ENCODE data around the gene RNF144A.

RNF144A gene

GRCh38 chr2:7044253-7045250, 127.3 kb downstream of the RNF144A start:
- DNase-seq (ENCODE audit: low read depth): no peak

GRCh38 chr2:7045601-7046590, 128.7 kb downstream of the RNF144A start:
- no peak for DNase-seq (ENCODE audit: low read depth)

DNA sequence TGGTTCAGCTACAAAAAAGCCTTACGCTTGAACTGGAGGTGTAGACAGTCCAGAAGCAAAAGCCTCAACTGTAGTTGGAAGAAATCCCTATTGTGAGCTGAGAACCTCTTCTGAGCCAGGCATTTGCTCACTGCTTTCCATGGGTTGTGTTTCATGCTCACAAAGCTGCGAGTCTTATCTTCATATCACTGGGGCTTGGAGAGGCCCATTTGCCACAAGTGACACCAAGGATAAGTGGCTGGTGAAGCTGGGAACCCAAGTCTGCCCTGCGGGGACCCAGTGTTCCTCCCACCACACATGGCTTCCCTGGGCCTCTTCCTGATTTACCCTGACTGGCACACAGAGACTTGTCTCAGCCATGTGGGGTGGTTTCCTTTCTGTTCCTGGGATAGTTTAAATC, 130.4 kb downstream of the RNF144A start:
- DNase-seq (ENCODE audit: low read depth): no peak

- no peak for DNase-seq (ENCODE audit: low read depth)
These were observed 131.6 kb downstream of the RNF144A start for GRCh38 chr2:7048762-7049294.

DNA sequence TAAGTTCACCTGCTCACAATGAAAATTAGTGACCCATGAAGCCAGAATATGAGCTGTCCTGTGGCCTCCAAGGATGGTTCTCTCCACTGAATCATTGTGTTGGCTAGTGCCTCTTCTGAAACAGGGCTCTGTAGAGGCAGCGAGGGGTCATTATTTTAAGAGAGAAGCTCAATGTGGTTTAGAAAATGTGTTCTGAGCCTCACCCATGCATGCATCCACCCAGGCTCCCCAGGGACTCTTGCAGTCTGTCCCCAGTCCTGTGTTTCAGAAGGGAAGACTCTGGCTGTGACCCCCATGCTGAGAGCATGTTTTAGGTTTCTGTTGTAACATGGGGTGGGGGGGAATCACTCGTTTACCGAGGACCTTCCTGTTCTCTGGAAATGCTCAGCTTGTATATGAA, 135.2 kb downstream of the RNF144A start:
- no peak for DNase-seq (ENCODE audit: low read depth)

DNA sequence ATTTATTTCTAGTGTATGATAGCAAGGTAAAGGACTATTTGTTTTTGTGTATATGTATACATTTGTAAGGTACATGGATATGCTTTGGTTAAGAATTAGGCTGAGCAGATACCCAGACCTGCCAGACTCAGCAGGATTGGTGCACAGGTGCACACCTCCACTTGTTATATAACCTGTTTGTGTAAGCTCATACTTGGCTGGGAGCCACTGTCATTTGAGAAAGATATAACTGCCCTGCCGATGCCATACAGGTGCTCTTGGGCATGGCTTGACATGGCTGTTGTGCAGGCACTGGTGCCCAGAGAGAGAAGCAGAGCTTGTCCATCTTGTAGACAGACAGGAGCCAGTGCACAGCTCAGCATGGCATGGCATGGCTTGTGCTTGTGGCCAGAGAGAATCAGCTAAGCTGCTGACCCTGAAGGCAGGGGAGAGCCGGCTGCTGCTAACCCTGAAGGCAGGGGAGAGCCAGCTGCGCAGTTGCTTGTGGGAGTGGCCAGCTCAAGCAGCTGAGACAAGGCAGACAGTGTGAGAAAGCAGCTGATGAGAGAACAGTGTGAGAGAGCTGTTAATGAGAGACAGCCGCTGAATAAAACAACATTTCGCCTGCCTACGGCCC, 136.5 kb downstream of the RNF144A start:
- no peak for DNase-seq (ENCODE audit: low read depth)

DNA sequence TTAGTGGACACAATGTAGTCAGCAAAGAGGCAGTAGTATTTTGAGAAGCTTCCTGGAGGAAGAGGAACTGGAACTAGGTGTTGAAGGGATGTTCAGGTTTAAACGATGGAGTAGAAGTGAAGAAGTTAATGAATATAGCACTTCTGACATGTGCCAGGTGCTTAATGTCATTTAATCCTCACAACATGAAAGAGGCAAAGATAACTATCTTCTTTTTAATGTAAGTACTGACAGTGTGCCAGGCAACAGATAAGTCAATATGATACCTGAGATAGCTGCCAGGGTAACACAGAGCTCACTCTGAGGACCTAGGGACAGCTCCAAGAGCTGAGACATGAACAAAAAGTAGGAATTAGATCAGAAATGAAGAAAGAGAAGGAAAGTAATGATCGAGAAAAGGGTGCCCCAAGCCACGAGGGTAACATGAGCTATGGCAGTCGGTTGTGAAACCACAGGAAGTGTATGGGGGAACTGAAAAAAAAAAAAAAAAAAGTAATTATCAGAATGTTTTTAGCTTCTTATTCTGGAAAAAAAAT, 140.7 kb downstream of the RNF144A start:
- no peak for DNase-seq (ENCODE audit: low read depth)

DNA sequence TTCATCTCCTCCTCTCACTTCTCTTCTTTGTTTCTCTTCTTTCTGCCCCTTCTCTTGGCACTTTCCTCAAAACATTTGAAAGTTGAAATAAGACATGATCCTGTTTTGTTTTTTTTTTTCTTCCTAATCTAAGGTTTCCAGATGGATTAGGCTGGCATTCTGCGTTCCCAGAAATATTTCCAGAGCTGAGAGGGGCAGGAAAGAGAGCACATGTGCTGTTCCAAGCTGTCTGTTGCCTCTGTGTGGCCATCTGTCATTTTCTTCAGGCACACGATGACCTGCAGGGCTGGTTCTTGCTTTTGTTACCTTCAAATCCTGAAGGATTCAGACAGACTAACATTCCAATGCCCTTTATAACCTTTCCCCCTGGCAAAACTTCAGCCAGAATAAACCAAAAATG, 142.9 kb downstream of the RNF144A start:
- no peak for DNase-seq (ENCODE audit: low read depth)

DNA sequence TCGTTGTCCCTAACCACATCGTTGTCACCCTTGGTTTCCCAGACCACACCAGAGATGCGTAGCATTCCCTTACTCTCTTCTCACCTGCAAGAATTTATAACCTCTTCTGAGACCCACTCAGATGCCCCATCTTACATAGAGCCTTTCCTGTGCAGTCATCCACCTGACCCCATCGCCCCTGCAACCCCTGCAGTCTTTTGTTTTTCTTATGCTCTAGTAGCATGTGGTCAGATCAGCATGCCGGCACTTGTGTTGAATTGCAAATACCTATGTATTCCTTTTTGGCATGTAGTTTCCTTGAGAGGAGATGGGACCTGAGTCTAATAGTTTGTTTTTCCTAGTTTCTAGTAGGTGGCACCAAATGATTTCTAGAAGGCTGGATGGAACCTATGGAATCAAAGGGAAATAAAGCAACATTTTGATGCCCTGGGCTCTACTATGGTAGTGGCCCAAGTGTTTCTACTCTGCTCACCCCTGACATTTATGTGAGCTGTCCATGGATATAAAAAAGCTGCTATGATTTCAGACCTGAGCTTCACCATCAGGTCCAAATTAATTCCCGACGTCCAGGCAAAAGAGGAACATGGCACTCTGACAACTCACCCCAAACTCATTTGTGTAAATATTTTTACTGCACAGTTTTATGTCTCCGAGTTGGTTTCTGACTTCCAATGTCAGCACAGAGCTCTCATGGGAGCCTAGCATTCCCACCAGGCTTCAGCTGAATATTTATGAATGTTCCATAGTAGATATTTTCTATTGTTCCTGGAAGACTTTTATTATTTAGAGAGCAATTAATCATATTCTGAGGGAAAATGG, 143.6 kb downstream of the RNF144A start:
- no peak for DNase-seq (ENCODE audit: low read depth)

DNA sequence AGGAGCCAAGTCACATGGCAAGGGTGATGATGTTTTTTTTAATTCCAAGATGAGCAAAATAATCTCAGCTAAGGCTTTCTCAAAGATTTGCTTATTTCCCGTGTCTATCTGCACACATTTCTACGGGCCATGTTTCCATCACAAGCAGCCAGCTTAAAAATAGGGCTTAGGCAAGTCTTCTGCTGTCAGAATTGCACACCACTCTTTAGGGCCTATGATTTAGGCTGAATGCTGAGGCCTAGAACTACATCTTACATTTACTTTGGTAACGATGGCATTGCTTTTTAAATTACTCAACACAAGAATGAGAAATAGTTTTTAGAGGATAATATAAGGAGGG, 144.2 kb downstream of the RNF144A start:
- DNase-seq (ENCODE audit: low read depth): no peak

DNA sequence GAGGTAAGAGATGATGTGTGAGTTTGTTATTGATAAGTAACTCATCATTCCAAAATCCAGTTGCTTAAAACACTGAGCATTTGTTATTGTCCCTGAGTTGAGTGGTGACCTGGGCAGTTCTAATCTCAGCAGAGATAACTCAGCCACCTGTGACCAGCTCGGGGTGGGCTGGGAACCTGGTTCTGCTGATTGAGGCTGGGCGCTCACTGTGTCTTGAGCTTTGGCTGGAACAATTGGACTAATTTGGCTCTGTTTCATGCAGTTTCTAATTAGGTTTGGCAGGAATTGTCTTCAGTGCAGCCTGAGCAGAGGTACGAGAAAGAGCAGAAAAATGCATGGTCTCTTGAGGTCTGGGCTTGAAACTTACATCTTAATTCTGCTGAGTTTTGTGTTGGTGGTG, 144.7 kb downstream of the RNF144A start:
- DNase-seq (ENCODE audit: low read depth): no peak

- DNase-seq (ENCODE audit: low read depth): no peak
These were observed 146.6 kb downstream of the RNF144A start for GRCh38 chr2:7063789-7064188.

- no peak for DNase-seq (ENCODE audit: low read depth)
These were observed 151.2 kb downstream of the RNF144A start for GRCh38 chr2:7068457-7068856.

DNA sequence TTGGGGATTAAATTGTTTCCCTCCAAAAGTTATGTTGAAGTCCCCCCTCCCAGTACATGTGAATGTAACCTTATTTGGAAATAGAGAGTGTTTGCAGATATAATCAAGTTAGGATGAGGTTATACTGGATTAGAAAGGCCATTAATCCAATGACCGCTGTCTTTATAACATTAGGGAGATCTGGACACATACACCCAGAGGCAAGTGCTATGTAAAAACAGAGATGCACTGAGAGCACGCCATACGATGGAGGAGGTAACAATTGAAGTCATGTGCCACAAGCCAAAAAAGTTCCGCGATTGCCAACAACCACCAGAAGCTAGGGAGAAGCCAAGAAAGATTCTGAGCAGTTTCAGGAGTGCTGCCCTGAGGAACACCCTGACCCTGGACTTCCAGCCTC, 153.3 kb downstream of the RNF144A start:
- no peak for DNase-seq (ENCODE audit: low read depth)

- DNase-seq (ENCODE audit: low read depth): no peak
These were observed 153.9 kb downstream of the RNF144A start for GRCh38 chr2:7071154-7071553.

- no peak for DNase-seq (ENCODE audit: low read depth)
These were observed 154.8 kb downstream of the RNF144A start for GRCh38 chr2:7071916-7072556.

GRCh38 chr2:7073901-7074300, 156.7 kb downstream of the RNF144A start:
- DNase-seq (ENCODE audit: low read depth): no peak

GRCh38 chr2:7075834-7076233, 158.6 kb downstream of the RNF144A start:
- DNase-seq (ENCODE audit: low read depth): no peak

- DNase-seq (ENCODE audit: low read depth): no peak
These were observed 160.6 kb downstream of the RNF144A start for GRCh38 chr2:7077660-7078267.
